SK-MEL-5 (cell line): ENCODE results near the gene CACNB2. TPM values are rescaled to one million over a fixed set of nuclear protein-coding genes. Genes with fewer than 3 reads are reported as not detected.

Source experiments
- DNase-seq: peaks from one replicate; pipeline ENCODE4 v3.0.0-alpha.2; 2016; ENCODE audit warnings: low read depth, low spot score
- in situ Hi-C: cut with HindIII; loops from 2 replicates; pipeline ENCODE4 v1.10.0; 2016; ENCODE audit warnings: low sequenced_read_pairs, high pct_unique_total_duplicates, low pct_unique_long_range_greater_than_20kb
- total RNA-seq: library from RNA; depleted of rRNA; stranded (reverse); fragments of >200 nt; shearing (Covaris generic); gene quantifications from 2 replicates; pipeline ENCODE4 v1.2.3, GENCODE V29; 2014

CACNB2 gene
- total RNA-seq, 1 experiment from 2014 or later = not detected

GRCh38 chr10:18294633-18295032, 154.4 kb downstream of the CACNB2 start:
- DNase-seq = no peak
- in situ Hi-C loops = no loop called here

- in situ Hi-C loops = no loop called here
- no peak for DNase-seq
Observed at GRCh38 chr10:18297659-18298058, 157.4 kb downstream of the CACNB2 start.

GRCh38 chr10:18298256-18298655, 158.0 kb downstream of the CACNB2 start:
- DNase-seq = no peak

GRCh38 chr10:18303851-18304801, 163.9 kb downstream of the CACNB2 start:
- no peak for DNase-seq
- in situ Hi-C loops = no loop called here

More at GRCh38 chr10:18298256-18298655, 158.0 kb downstream of the CACNB2 start:
- in situ Hi-C loops = no loop called here

- in situ Hi-C loops = no loop called here
- no peak for DNase-seq
Observed at GRCh38 chr10:18306031-18306430, 165.8 kb downstream of the CACNB2 start.

- DNase-seq = no peak
- in situ Hi-C loops = no loop called here
Observed at GRCh38 chr10:18308600-18308999, 168.4 kb downstream of the CACNB2 start.

- DNase-seq = no peak
- in situ Hi-C loops = no loop called here
Observed at GRCh38 chr10:18310761-18311160, 170.5 kb downstream of the CACNB2 start.

GRCh38 chr10:18312374-18313139, 172.3 kb downstream of the CACNB2 start:
- DNase-seq = peak; percentile 76
- in situ Hi-C loops = no loop called here

GRCh38 chr10:18313140-18313530, 172.9 kb downstream of the CACNB2 start:
- DNase-seq = no peak
- in situ Hi-C loops = no loop called here

- in situ Hi-C loops = no loop called here
- DNase-seq = no peak
Observed at GRCh38 chr10:18313626-18314025, 173.4 kb downstream of the CACNB2 start.

- no peak for DNase-seq
- in situ Hi-C loops = no loop called here
Observed at GRCh38 chr10:18319628-18320027, 179.4 kb downstream of the CACNB2 start.

- in situ Hi-C loops = no loop called here
- peak; percentile 89 for DNase-seq
Observed at GRCh38 chr10:18321371-18321770, 181.1 kb downstream of the CACNB2 start.

- no peak for DNase-seq
- in situ Hi-C loops = no loop called here
Observed at GRCh38 chr10:18323916-18324315, 183.7 kb downstream of the CACNB2 start.

- in situ Hi-C loops = no loop called here
- no peak for DNase-seq
Observed at GRCh38 chr10:18325410-18325809, 185.2 kb downstream of the CACNB2 start.

GRCh38 chr10:18325889-18326531, 185.8 kb downstream of the CACNB2 start:
- in situ Hi-C loops = no loop called here
- DNase-seq = no peak

GRCh38 chr10:18328941-18329340, 188.7 kb downstream of the CACNB2 start:
- DNase-seq = no peak
- in situ Hi-C loops = no loop called here

GRCh38 chr10:18332048-18332447, 191.8 kb downstream of the CACNB2 start:
- in situ Hi-C loops = no loop called here
- no peak for DNase-seq

- in situ Hi-C loops = no loop called here
- DNase-seq = no peak
Observed at GRCh38 chr10:18332484-18332883, 192.3 kb downstream of the CACNB2 start.
